HEK293T (cell line): ENCODE data around the gene TTLL7.
A peak's percentile ranks its signal among the peaks of the same experiment; 100 is the strongest.

Experiments used
- CTCF ChIA-PET: fragments of 350-600 bp; formaldehyde crosslinking; extraction: SDS; loops from one replicate; lab custom pipeline; 2021; ENCODE audit warnings: antibody characterized with exemption, inconsistent platforms; lab: Yijun Ruan, JAX
- POLR2A ChIA-PET: fragments of 350-600 bp; formaldehyde crosslinking; extraction: SDS; loops from one replicate; lab custom pipeline; 2020; ENCODE audit warnings: antibody characterized with exemption, inconsistent platforms; lab: Yijun Ruan, JAX
- DNase-seq: peaks from one replicate; pipeline ENCODE4 v3.0.0; 2012; ENCODE audit warnings: mixed read lengths; ENCODE audit errors: extremely low spot score
- ARNT ChIP-seq: fragments of 450-650 bp; IDR thresholded peaks from 2 replicates; pipeline ENCODE4 v1.6.1; 2017; ENCODE audit warnings: mild to moderate bottlenecking
- BHLHE40 ChIP-seq: fragments of 450-650 bp; IDR thresholded peaks from 2 replicates; pipeline ENCODE4 v1.6.1; 2016; ENCODE audit warnings: mild to moderate bottlenecking, moderate library complexity, borderline replicate concordance
- CTBP1 ChIP-seq: fragments of 450-650 bp; IDR thresholded peaks from 2 replicates; pipeline ENCODE4 v1.6.1; 2016; ENCODE audit warnings: borderline replicate concordance
- ELF4 ChIP-seq: fragments of 450-650 bp; IDR thresholded peaks from 2 replicates; pipeline ENCODE4 v1.6.1; 2017; ENCODE audit warnings: antibody characterized with exemption
- FOXA1 ChIP-seq: fragments of 450-650 bp; IDR thresholded peaks from 2 replicates; pipeline ENCODE4 v1.6.1; 2016; ENCODE audit warnings: mild to moderate bottlenecking
- FOXK2 ChIP-seq: fragments of 450-650 bp; IDR thresholded peaks from 2 replicates; pipeline ENCODE4 v1.6.1; 2016; ENCODE audit warnings: mild to moderate bottlenecking
- FOXM1 ChIP-seq: fragments of 450-650 bp; IDR thresholded peaks from 2 replicates; pipeline ENCODE4 v1.6.1; 2017; ENCODE audit warnings: mild to moderate bottlenecking, borderline replicate concordance
- HDGF ChIP-seq: fragments of 450-650 bp; IDR thresholded peaks from 2 replicates; pipeline ENCODE4 v1.6.1; 2017; ENCODE audit warnings: antibody characterized with exemption, borderline replicate concordance
- L3MBTL2 ChIP-seq: fragments of 450-650 bp; conservative IDR thresholded peaks from 2 replicates; pipeline ENCODE4 v1.6.1; 2016; ENCODE audit warnings: mild to moderate bottlenecking
- LEF1 ChIP-seq: fragments of 450-650 bp; IDR thresholded peaks from 2 replicates; pipeline ENCODE4 v1.6.1; 2017; ENCODE audit warnings: mild to moderate bottlenecking, borderline replicate concordance
- NFRKB ChIP-seq: fragments of 450-650 bp; IDR thresholded peaks from 2 replicates; pipeline ENCODE4 v1.6.1; 2016; ENCODE audit warnings: mild to moderate bottlenecking, moderate library complexity
- SP1 ChIP-seq: fragments of 450-650 bp; IDR thresholded peaks from 2 replicates; pipeline ENCODE4 v1.6.1; 2017
- SUZ12 ChIP-seq: fragments of 450-650 bp; IDR thresholded peaks from 2 replicates; pipeline ENCODE4 v1.6.1; 2016; ENCODE audit warnings: mild to moderate bottlenecking
- TARDBP ChIP-seq: fragments of 450-650 bp; IDR thresholded peaks from 2 replicates; pipeline ENCODE4 v1.6.1; 2016
- ZNF384 ChIP-seq: fragments of 450-650 bp; IDR thresholded peaks from 2 replicates; pipeline ENCODE4 v1.6.1; 2016
- TF ChIP-seq, protein P1 (sequence below): fragments of 450-650 bp; IDR thresholded peaks from 2 replicates; pipeline ENCODE4 v1.6.1; 2016

The TTLL7 gene

GRCh38 chr1:83970114-83970513 lies 28.8 kb downstream of the TTLL7 start:
- ChIA-PET POLR2A (no interaction called here), CTCF (no interaction called here)
- DNase-seq = no peak
- TF ChIP-seq SP1 (no peak), SUZ12 (no peak), FOXM1 (no peak), CTBP1 (no peak)

GRCh38 chr1:83967336-83967735 lies 31.6 kb downstream of the TTLL7 start:
- ChIA-PET POLR2A (no interaction called here), CTCF (no interaction called here)
- DNase-seq = no peak
- TF ChIP-seq SUZ12 = no peak
- TF ChIP-seq ARNT = no peak
- TF ChIP-seq CTBP1 = no peak
- TF ChIP-seq BHLHE40 = no peak
- no peak for TF ChIP-seq SP1
- no peak for TF ChIP-seq ELF4
- no peak for TF ChIP-seq FOXK2
- TF ChIP-seq, protein P1, sequence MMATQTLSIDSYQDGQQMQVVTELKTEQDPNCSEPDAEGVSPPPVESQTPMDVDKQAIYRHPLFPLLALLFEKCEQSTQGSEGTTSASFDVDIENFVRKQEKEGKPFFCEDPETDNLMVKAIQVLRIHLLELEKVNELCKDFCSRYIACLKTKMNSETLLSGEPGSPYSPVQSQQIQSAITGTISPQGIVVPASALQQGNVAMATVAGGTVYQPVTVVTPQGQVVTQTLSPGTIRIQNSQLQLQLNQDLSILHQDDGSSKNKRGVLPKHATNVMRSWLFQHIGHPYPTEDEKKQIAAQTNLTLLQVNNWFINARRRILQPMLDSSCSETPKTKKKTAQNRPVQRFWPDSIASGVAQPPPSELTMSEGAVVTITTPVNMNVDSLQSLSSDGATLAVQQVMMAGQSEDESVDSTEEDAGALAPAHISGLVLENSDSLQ = no peak

DNA sequence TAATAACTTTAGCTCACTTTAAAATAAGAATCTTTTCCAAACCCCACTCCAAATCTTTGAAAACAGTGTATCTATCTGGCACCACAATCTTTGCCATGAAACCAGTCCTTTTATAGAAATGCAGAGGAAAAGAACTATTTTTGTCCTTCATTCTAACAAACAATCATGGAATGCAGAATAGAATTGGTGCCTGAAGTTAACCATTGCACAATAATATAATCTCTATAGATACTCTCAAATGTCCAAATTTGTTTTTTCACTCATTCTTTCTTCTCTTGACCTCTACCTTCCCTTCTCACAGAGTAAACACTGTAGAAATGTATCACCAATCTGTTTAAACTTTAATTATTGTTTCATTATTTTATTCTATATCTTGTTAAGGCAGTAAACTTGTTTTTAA lies 34.8 kb downstream of the TTLL7 start:
- no peak for TF ChIP-seq ARNT
- TF ChIP-seq FOXA1 = no peak
- no peak for TF ChIP-seq FOXM1
- TF ChIP-seq TARDBP = no peak
- no peak for TF ChIP-seq HDGF
- no peak for TF ChIP-seq NFRKB
- no peak for TF ChIP-seq BHLHE40
- no peak for TF ChIP-seq LEF1
- no peak for TF ChIP-seq CTBP1
- TF ChIP-seq L3MBTL2 = no peak
- TF ChIP-seq, protein P1 = no peak
- ChIA-PET CTCF (no interaction called here), POLR2A (no interaction called here)
- no peak for DNase-seq

GRCh38 chr1:83961571-83962295 lies 37.2 kb downstream of the TTLL7 start:
- POLR2A ChIA-PET = interaction anchor here (0.9 kb wide), 1 partner anchor 116 kb away, joined by 3 read pairs; no protein-coding TSS in a partner anchor
- CTCF ChIA-PET = no interaction called here

GRCh38 chr1:83960669-83961277 lies 38.2 kb downstream of the TTLL7 start:
- no peak for TF ChIP-seq FOXM1
- no peak for TF ChIP-seq CTBP1
- TF ChIP-seq FOXK2 = no peak
- no peak for TF ChIP-seq LEF1
- no peak for TF ChIP-seq ELF4
- no peak for TF ChIP-seq L3MBTL2
- CTCF ChIA-PET = no interaction called here
- POLR2A ChIA-PET = interaction anchor here (0.6 kb wide), 1 partner anchor 342 kb away, joined by 3 read pairs; no protein-coding TSS in a partner anchor
- DNase-seq = no peak

More at GRCh38 chr1:83961571-83962295, 37.2 kb downstream of the TTLL7 start:
- no peak for DNase-seq
- TF ChIP-seq CTBP1 (no peak), LEF1 (no peak), HDGF (no peak), NFRKB (no peak), ELF4 (no peak), ZNF384 (no peak), FOXM1 (no peak), SUZ12 (no peak), FOXA1 (no peak), BHLHE40 (no peak), ARNT (no peak), SP1 (no peak)
- TF ChIP-seq, protein P1 = no peak

- DNase-seq = no peak
- CTCF ChIA-PET = no interaction called here
- POLR2A ChIA-PET = no interaction called here
- TF ChIP-seq ZNF384 (no peak), SUZ12 (no peak)
- TF ChIP-seq, protein P1 = peak; percentile 17; the same call in 1 of the 2 replicates
Measured at GRCh38 chr1:83959824-83960498, 39.0 kb downstream of the TTLL7 start.
